Right renal cortex interstitium (tissue), 3 donors: ENCODE results near the gene UNKL. TPM values are rescaled to one million over a fixed set of nuclear protein-coding genes. Genes with fewer than 3 reads are reported as not detected.

Experiments used
- DNase-seq, 3 donors: peaks; one replicate each; pipeline ENCODE4 v3.0.0-alpha.2; 2013; ENCODE audit warnings: low read depth in 3 of 3, low spot score in 2 of 3
- polyA plus RNA-seq, 3 donors: library from polyadenylated mRNA; unstranded; fragments of 120-200 nt; gene quantifications; one replicate each; pipeline ENCODE4 v1.2.1, GENCODE V29; 2013; ENCODE audit not compliant: insufficient read length in 3 of 3

Gene UNKL
- polyA plus RNA-seq, 3 donors = 11.1 to 14.0 (median 13.8) TPM

- DNase-seq = no peak
Observed at GRCh38 chr16:1314399-1315068, 100.0 kb downstream of the UNKL start.

- no peak for DNase-seq
Observed at GRCh38 chr16:1313721-1314369, 100.7 kb downstream of the UNKL start.

Other genes starting within 250 kb of the UNKL start
- gene TPSG1, start 189.4 kb downstream of the UNKL start, polyA plus RNA-seq = under 1 TPM; 0.49 to 0.71 (median 0.54) TPM
- gene TPSB2, start 184.5 kb downstream of the UNKL start, polyA plus RNA-seq = under 1 TPM in 1 of 3 donors, not detected in 2; 0.15 TPM
- gene TPSAB1, start 174.0 kb downstream of the UNKL start, polyA plus RNA-seq = not detected
- not detected for gene TPSD1, start 158.6 kb downstream of the UNKL start, polyA plus RNA-seq
- 100 to 1,000 TPM; 147 to 155 (median 151) TPM for gene UBE2I, start 105.1 kb downstream of the UNKL start, polyA plus RNA-seq
- gene BAIAP3, start 81.1 kb downstream of the UNKL start, polyA plus RNA-seq = 1 to 10 TPM; 3.3 to 5.1 (median 5.1) TPM
- gene TSR3, start 62.8 kb downstream of the UNKL start, polyA plus RNA-seq = 10 to 100 TPM; 33.5 to 47.5 (median 38.1) TPM
- gene GNPTG, start 62.8 kb downstream of the UNKL start, polyA plus RNA-seq = 10 to 100 TPM; 51.7 to 54.5 (median 53.1) TPM
- gene UQCC4, start 6.0 kb upstream of the UNKL start, polyA plus RNA-seq = 10 to 100 TPM; 13.7 to 14.9 (median 14.5) TPM
- not detected for gene PERCC1, start 16.4 kb upstream of the UNKL start, polyA plus RNA-seq
- 1 to 10 TPM; 1.0 to 1.7 (median 1.5) TPM for gene CCDC154, start 29.9 kb upstream of the UNKL start, polyA plus RNA-seq
- gene CLCN7, start 60.3 kb upstream of the UNKL start, polyA plus RNA-seq = 10 to 100 TPM; 36.6 to 42.1 (median 39.4) TPM
- not detected for gene PTX4, start 74.2 kb upstream of the UNKL start, polyA plus RNA-seq
- gene TELO2, start 78.7 kb upstream of the UNKL start, polyA plus RNA-seq = 10 to 100 TPM; 23.2 to 29.3 (median 26.1) TPM
- 10 to 100 TPM; 16.8 to 21.4 (median 18.8) TPM for gene TMEM204, start 119.0 kb upstream of the UNKL start, polyA plus RNA-seq
- gene IFT140, start 197.4 kb upstream of the UNKL start, polyA plus RNA-seq = 10 to 100 TPM; 33.9 to 39.1 (median 34.0) TPM
- 10 to 100 TPM; 16.0 to 17.6 (median 16.4) TPM for gene CRAMP1, start 197.7 kb upstream of the UNKL start, polyA plus RNA-seq